Testis (tissue), 2 donors: ENCODE results near the gene OAS1.

Experiments
- POLR2A ChIP-seq: fragments of 450-650 bp; IDR thresholded peaks from one replicate; pipeline ENCODE4 v1.6.1; 2017; ENCODE audit warnings: antibody characterized with exemption, mild to moderate bottlenecking, moderate library complexity
- TF ChIP-seq, protein P1 (sequence below), 3 experiments: fragments of 450-650 bp in 2 of 3; fragments of 200-600 bp in 1 of 3; sonication (generic) in 1 of 3; IDR thresholded peaks; one replicate each; pipeline ENCODE4 v1.5.1; 2016 to 2019; ENCODE audit warnings: antibody characterized with exemption in 3 of 3, mild to moderate bottlenecking in 2 of 3, moderate library complexity in 1 of 3

DNA sequence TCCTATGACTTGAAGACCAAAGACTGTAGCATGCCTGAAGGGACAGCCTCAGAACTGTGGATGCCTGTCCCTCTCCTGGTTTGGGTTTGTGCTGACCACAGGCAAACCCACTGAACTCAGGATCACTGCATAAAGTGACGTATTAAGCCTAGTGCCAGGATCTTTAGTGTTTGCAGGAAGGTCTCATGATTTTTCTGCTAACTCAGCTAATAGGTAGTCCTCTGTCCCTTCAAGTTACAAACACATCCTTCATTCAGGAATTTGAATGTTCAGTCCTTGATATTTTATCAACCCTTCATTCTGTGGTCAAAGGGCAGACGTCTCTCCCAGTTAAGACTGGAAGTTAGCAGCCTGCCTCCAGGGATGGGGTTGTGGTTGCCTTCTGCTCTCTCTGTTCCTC is 21.2 kb downstream of the OAS1 start:
- TF ChIP-seq, protein P1, sequence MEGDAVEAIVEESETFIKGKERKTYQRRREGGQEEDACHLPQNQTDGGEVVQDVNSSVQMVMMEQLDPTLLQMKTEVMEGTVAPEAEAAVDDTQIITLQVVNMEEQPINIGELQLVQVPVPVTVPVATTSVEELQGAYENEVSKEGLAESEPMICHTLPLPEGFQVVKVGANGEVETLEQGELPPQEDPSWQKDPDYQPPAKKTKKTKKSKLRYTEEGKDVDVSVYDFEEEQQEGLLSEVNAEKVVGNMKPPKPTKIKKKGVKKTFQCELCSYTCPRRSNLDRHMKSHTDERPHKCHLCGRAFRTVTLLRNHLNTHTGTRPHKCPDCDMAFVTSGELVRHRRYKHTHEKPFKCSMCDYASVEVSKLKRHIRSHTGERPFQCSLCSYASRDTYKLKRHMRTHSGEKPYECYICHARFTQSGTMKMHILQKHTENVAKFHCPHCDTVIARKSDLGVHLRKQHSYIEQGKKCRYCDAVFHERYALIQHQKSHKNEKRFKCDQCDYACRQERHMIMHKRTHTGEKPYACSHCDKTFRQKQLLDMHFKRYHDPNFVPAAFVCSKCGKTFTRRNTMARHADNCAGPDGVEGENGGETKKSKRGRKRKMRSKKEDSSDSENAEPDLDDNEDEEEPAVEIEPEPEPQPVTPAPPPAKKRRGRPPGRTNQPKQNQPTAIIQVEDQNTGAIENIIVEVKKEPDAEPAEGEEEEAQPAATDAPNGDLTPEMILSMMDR (IDR thresholded peaks at IDR 0.05): no peak
- TF ChIP-seq POLR2A: no peak
